WTC11 (cell line): ENCODE results near the gene AXL. TPM values are rescaled to one million over a fixed set of nuclear protein-coding genes. Genes with fewer than 3 reads are reported as not detected.
A peak's percentile ranks its signal among the peaks of the same experiment; 100 is the strongest.

Source experiments
- ATAC-seq: fragments of 200-7000 bp; cut with Tn5 transposase; 2 replicates; pipeline ENCODE4 v1.10.0; 2021; ENCODE audit warnings: mild to moderate bottlenecking, moderate library complexity
- CTCF ChIA-PET: fragments of 300-600 bp; sonication (Branson Sonifier 250); formaldehyde crosslinking; loops from one replicate; lab custom pipeline; 2021; ENCODE audit warnings: antibody characterized with exemption; lab: Charles Lee
- POLR2A ChIA-PET: fragments of 350-600 bp; sonication (Branson Sonifier 250); formaldehyde crosslinking; loops from one replicate; lab custom pipeline; 2021; ENCODE audit warnings: antibody characterized with exemption; lab: Charles Lee
- DNase-seq: peaks from one replicate; pipeline ENCODE4 v3.0.0; 2021; ENCODE audit warnings: low spot score
- H3K27ac Mint-ChIP-seq: 2 replicates; pipeline ENCODE4 v1.8.0; 2021; ENCODE audit warnings: mixed read lengths
- H3K27me3 Mint-ChIP-seq: 2 replicates; pipeline ENCODE4 v1.8.0; 2021; ENCODE audit warnings: low read depth, mild to moderate bottlenecking, moderate library complexity, mixed read lengths
- H3K36me3 Mint-ChIP-seq: 2 replicates; pipeline ENCODE4 v1.8.0; 2021; ENCODE audit warnings: mixed read lengths
- H3K4me1 Mint-ChIP-seq: 2 replicates; pipeline ENCODE4 v1.8.0; 2022; ENCODE audit warnings: mixed read lengths
- H3K4me3 Mint-ChIP-seq: 2 replicates; pipeline ENCODE4 v1.8.0; 2021; ENCODE audit warnings: mild to moderate bottlenecking, moderate library complexity, mixed read lengths
- H3K9me3 Mint-ChIP-seq: 2 replicates; pipeline ENCODE4 v1.8.0; 2021; ENCODE audit warnings: mixed read lengths
- ARID4B ChIP-seq: sonication (generic); formaldehyde crosslinking; IDR thresholded peaks from 2 replicates; pipeline ENCODE4 v1.8.0; 2023; ENCODE audit warnings: missing genetic modification reagents, mild to moderate bottlenecking, borderline replicate concordance
- CREB1 ChIP-seq: sonication (generic); formaldehyde crosslinking; IDR thresholded peaks from 2 replicates; pipeline ENCODE4 v1.8.0; 2023; ENCODE audit warnings: mild to moderate bottlenecking, missing genetic modification reagents
- ETV6 ChIP-seq: sonication (generic); formaldehyde crosslinking; IDR thresholded peaks from 2 replicates; pipeline ENCODE4 v1.8.1; 2022; ENCODE audit warnings: mild to moderate bottlenecking, missing genetic modification reagents
- FOXJ3 ChIP-seq: sonication (generic); formaldehyde crosslinking; IDR thresholded peaks from 2 replicates; pipeline ENCODE4 v1.9.0; 2021; ENCODE audit warnings: missing genetic modification reagents, mild to moderate bottlenecking, borderline replicate concordance
- FOXK1 ChIP-seq: sonication (generic); formaldehyde crosslinking; IDR thresholded peaks from 2 replicates; pipeline ENCODE4 v1.8.0; 2022; ENCODE audit warnings: mild to moderate bottlenecking, moderate library complexity, missing genetic modification reagents
- FOXP1 ChIP-seq: sonication (generic); formaldehyde crosslinking; IDR thresholded peaks from 2 replicates; pipeline ENCODE4 v1.8.0; 2022; ENCODE audit warnings: missing genetic modification reagents, mild to moderate bottlenecking, moderate library complexity, borderline replicate concordance
- GTF2I ChIP-seq: fragments of 250-450 bp; sonication (Bioruptor Pico); conservative IDR thresholded peaks from 2 replicates; pipeline ENCODE4 v1.4.0; 2021; ENCODE audit warnings: mild to moderate bottlenecking
- MYBL2 ChIP-seq: sonication (generic); formaldehyde crosslinking; IDR thresholded peaks from 2 replicates; pipeline ENCODE4 v1.8.1; 2023; ENCODE audit warnings: mild to moderate bottlenecking, moderate library complexity, missing genetic modification reagents
- NFATC4 ChIP-seq: fragments of 250-450 bp; sonication (Bioruptor Pico); IDR thresholded peaks from 2 replicates; pipeline ENCODE4 v1.9.0; 2021; ENCODE audit warnings: mild to moderate bottlenecking
- RELA ChIP-seq: sonication (generic); formaldehyde crosslinking; IDR thresholded peaks from 2 replicates; pipeline ENCODE4 v1.8.1; 2022; ENCODE audit warnings: missing genetic modification reagents, mild to moderate bottlenecking, borderline replicate concordance
- SP1 ChIP-seq: sonication (generic); formaldehyde crosslinking; conservative IDR thresholded peaks from 2 replicates; pipeline ENCODE4 v1.8.1; 2022; ENCODE audit warnings: missing genetic modification reagents
- TEAD1 ChIP-seq: sonication (generic); formaldehyde crosslinking; IDR thresholded peaks from 2 replicates; pipeline ENCODE4 v1.8.0; 2022; ENCODE audit warnings: mild to moderate bottlenecking, missing genetic modification reagents
- ZBTB21 ChIP-seq: sonication (generic); formaldehyde crosslinking; IDR thresholded peaks from 2 replicates; pipeline ENCODE4 v1.8.1; 2023; ENCODE audit warnings: mild to moderate bottlenecking, missing genetic modification reagents, borderline replicate concordance
- ZNF219 ChIP-seq: sonication (generic); formaldehyde crosslinking; IDR thresholded peaks from 2 replicates; pipeline ENCODE4 v1.8.0; 2023; ENCODE audit warnings: missing genetic modification reagents, mild to moderate bottlenecking, borderline replicate concordance
- ZNF232 ChIP-seq: sonication (generic); formaldehyde crosslinking; IDR thresholded peaks from 2 replicates; pipeline ENCODE4 v1.8.0; 2022; ENCODE audit warnings: mild to moderate bottlenecking, missing genetic modification reagents
- ZNF671 ChIP-seq: fragments of 250-450 bp; sonication (Bioruptor Pico); IDR thresholded peaks from 2 replicates; pipeline ENCODE4 v1.8.0; 2021; ENCODE audit warnings: mild to moderate bottlenecking
- total RNA-seq: library from RNA; stranded (reverse); gene quantifications from 3 replicates; pipeline ENCODE4 v1.2.3, GENCODE V29; 2021
- TF ChIP-seq, protein P1 (sequence below): fragments of 250-450 bp; sonication (Bioruptor Pico); IDR thresholded peaks from 2 replicates; pipeline ENCODE4 v1.9.0; 2021; ENCODE audit warnings: mild to moderate bottlenecking
- TF ChIP-seq, protein P2 (sequence below): sonication (generic); formaldehyde crosslinking; IDR thresholded peaks from 2 replicates; pipeline ENCODE4 v1.8.0; 2023; ENCODE audit warnings: mild to moderate bottlenecking, missing genetic modification reagents
- TF ChIP-seq, protein P3 (sequence below): sonication (generic); formaldehyde crosslinking; IDR thresholded peaks from 2 replicates; pipeline ENCODE4 v1.8.1; 2023; ENCODE audit warnings: mild to moderate bottlenecking, missing genetic modification reagents, borderline replicate concordance

Gene AXL
- total RNA-seq, 1 experiment from 2014 or later = 25.0 TPM

GRCh38 chr19:41187884-41188279 is 31.1 kb upstream of the AXL start (continued):
- TF ChIP-seq, protein P1, sequence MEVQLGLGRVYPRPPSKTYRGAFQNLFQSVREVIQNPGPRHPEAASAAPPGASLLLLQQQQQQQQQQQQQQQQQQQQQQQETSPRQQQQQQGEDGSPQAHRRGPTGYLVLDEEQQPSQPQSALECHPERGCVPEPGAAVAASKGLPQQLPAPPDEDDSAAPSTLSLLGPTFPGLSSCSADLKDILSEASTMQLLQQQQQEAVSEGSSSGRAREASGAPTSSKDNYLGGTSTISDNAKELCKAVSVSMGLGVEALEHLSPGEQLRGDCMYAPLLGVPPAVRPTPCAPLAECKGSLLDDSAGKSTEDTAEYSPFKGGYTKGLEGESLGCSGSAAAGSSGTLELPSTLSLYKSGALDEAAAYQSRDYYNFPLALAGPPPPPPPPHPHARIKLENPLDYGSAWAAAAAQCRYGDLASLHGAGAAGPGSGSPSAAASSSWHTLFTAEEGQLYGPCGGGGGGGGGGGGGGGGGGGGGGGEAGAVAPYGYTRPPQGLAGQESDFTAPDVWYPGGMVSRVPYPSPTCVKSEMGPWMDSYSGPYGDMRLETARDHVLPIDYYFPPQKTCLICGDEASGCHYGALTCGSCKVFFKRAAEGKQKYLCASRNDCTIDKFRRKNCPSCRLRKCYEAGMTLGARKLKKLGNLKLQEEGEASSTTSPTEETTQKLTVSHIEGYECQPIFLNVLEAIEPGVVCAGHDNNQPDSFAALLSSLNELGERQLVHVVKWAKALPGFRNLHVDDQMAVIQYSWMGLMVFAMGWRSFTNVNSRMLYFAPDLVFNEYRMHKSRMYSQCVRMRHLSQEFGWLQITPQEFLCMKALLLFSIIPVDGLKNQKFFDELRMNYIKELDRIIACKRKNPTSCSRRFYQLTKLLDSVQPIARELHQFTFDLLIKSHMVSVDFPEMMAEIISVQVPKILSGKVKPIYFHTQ = no peak
- TF ChIP-seq NFATC4 = no peak
- TF ChIP-seq FOXJ3 = no peak
- no peak for TF ChIP-seq FOXP1 (CRISPR knock-in tag)
- TF ChIP-seq GTF2I (CRISPR knock-in tag) = no peak
- TF ChIP-seq CREB1 = no peak
- no peak for TF ChIP-seq ARID4B
- TF ChIP-seq ZNF232 (CRISPR knock-in tag) = no peak
- no peak for TF ChIP-seq SP1 (CRISPR knock-in tag)
- TF ChIP-seq, protein P2, sequence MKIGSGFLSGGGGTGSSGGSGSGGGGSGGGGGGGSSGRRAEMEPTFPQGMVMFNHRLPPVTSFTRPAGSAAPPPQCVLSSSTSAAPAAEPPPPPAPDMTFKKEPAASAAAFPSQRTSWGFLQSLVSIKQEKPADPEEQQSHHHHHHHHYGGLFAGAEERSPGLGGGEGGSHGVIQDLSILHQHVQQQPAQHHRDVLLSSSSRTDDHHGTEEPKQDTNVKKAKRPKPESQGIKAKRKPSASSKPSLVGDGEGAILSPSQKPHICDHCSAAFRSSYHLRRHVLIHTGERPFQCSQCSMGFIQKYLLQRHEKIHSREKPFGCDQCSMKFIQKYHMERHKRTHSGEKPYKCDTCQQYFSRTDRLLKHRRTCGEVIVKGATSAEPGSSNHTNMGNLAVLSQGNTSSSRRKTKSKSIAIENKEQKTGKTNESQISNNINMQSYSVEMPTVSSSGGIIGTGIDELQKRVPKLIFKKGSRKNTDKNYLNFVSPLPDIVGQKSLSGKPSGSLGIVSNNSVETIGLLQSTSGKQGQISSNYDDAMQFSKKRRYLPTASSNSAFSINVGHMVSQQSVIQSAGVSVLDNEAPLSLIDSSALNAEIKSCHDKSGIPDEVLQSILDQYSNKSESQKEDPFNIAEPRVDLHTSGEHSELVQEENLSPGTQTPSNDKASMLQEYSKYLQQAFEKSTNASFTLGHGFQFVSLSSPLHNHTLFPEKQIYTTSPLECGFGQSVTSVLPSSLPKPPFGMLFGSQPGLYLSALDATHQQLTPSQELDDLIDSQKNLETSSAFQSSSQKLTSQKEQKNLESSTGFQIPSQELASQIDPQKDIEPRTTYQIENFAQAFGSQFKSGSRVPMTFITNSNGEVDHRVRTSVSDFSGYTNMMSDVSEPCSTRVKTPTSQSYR (CRISPR knock-in tag) = no peak

GRCh38 chr19:41189425-41190065 is 29.5 kb upstream of the AXL start:
- peak; percentile 77 for ATAC-seq
- Mint-ChIP-seq H3K4me1 (peaks cover 65% of the 10 kb centered on the region), H3K4me3 (peak overlapping the region; percentile 39), H3K9me3 (no peaks in the 10 kb centered on the region), H3K27ac (peak overlapping the region; percentile 97), H3K36me3 (0 out of 2 replicates have a peak, but pooled peaks cover 4% of the 10 kb centered on the region), H3K27me3 (no peaks in the 10 kb centered on the region)
- no peak for DNase-seq
- ChIA-PET POLR2A (interaction anchor here (0.6 to 1.7 kb wide), 5 partner anchors 14 to 423 kb away, joined by 3 to 7 read pairs (median 4); partner anchors contain the start of gene HNRNPUL1), CTCF (interaction anchor here (0.6 to 1.5 kb wide), 12 partner anchors 13 to 369 kb away, joined by 3 to 11 read pairs (median 4); partner anchors contain the start of gene AXL)
- TF ChIP-seq, protein P3, sequence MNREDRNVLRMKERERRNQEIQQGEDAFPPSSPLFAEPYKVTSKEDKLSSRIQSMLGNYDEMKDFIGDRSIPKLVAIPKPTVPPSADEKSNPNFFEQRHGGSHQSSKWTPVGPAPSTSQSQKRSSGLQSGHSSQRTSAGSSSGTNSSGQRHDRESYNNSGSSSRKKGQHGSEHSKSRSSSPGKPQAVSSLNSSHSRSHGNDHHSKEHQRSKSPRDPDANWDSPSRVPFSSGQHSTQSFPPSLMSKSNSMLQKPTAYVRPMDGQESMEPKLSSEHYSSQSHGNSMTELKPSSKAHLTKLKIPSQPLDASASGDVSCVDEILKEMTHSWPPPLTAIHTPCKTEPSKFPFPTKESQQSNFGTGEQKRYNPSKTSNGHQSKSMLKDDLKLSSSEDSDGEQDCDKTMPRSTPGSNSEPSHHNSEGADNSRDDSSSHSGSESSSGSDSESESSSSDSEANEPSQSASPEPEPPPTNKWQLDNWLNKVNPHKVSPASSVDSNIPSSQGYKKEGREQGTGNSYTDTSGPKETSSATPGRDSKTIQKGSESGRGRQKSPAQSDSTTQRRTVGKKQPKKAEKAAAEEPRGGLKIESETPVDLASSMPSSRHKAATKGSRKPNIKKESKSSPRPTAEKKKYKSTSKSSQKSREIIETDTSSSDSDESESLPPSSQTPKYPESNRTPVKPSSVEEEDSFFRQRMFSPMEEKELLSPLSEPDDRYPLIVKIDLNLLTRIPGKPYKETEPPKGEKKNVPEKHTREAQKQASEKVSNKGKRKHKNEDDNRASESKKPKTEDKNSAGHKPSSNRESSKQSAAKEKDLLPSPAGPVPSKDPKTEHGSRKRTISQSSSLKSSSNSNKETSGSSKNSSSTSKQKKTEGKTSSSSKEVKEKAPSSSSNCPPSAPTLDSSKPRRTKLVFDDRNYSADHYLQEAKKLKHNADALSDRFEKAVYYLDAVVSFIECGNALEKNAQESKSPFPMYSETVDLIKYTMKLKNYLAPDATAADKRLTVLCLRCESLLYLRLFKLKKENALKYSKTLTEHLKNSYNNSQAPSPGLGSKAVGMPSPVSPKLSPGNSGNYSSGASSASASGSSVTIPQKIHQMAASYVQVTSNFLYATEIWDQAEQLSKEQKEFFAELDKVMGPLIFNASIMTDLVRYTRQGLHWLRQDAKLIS = peak; percentile 62; the same call in 1 of the 2 replicates
- TF ChIP-seq TEAD1 (CRISPR knock-in tag) (peak; percentile 89), ZNF219 (no peak), ZNF671 (CRISPR knock-in tag) (no peak), ZNF232 (CRISPR knock-in tag) (peak; percentile 67; the same call in 1 of the 2 replicates), MYBL2 (CRISPR knock-in tag) (no peak; the same call in 1 of the 2 replicates), RELA (CRISPR knock-in tag) (no peak), ZBTB21 (CRISPR knock-in tag) (0 out of 2 replicates have a peak, but pooled peaks have one; percentile 45), FOXK1 (peak; percentile 38; the same call in 1 of the 2 replicates), ETV6 (peak; percentile 59; the same call in 1 of the 2 replicates)
- TF ChIP-seq, protein P1 = no peak
